OCI-LY1 (cell line): ENCODE results near the gene CPVL.

ENCODE experiments used
- H2AFZ ChIP-seq: fragments of 200-600 bp; sonication (generic), shearing (Covaris generic); 2 replicates; pipeline ENCODE4 v1.6.0; 2014; ENCODE audit warnings: antibody characterized with exemption, mild to moderate bottlenecking, low read length
- H3F3A ChIP-seq: fragments of 200-600 bp; sonication (generic), shearing (Covaris generic); 2 replicates; pipeline ENCODE4 v1.6.0; 2014; ENCODE audit warnings: mild to moderate bottlenecking, antibody characterized with exemption, low read length, moderate library complexity; ENCODE audit not compliant: insufficient read depth
- H3K27ac ChIP-seq: fragments of 200-600 bp; sonication (generic); 2 replicates; pipeline ENCODE4 v1.5.1; 2014; ENCODE audit warnings: low read length, mixed run types, mild to moderate bottlenecking, low read depth; ENCODE audit not compliant: poor library complexity, severe bottlenecking
- H3K27me3 ChIP-seq: fragments of 200-600 bp; sonication (generic); 2 replicates; pipeline ENCODE4 v1.6.0; 2014; ENCODE audit warnings: antibody characterized with exemption, mild to moderate bottlenecking, low read length, moderate library complexity; ENCODE audit not compliant: insufficient read depth
- H3K36me3 ChIP-seq: fragments of 200-600 bp; sonication (generic); 2 replicates; pipeline ENCODE4 v1.6.1; 2014; ENCODE audit warnings: mild to moderate bottlenecking, antibody characterized with exemption, low read length, moderate library complexity, mixed read lengths; ENCODE audit not compliant: insufficient read depth
- H3K4me1 ChIP-seq: fragments of 200-600 bp; sonication (generic); 2 replicates; pipeline ENCODE4 v1.5.1; 2014; ENCODE audit warnings: mild to moderate bottlenecking, low read length, moderate library complexity; ENCODE audit not compliant: insufficient read depth, severe bottlenecking
- H3K4me2 ChIP-seq: fragments of 200-600 bp; sonication (generic), shearing (Covaris generic); 2 replicates; pipeline ENCODE4 v1.6.1; 2014; ENCODE audit warnings: low read length
- H3K4me3 ChIP-seq: fragments of 200-600 bp; sonication (generic); 2 replicates; pipeline ENCODE4 v1.5.1; 2014; ENCODE audit warnings: low read length, low read depth, mild to moderate bottlenecking, mixed read lengths; ENCODE audit not compliant: poor library complexity, severe bottlenecking
- H3K79me2 ChIP-seq: fragments of 200-600 bp; shearing (Covaris generic); 2 replicates; pipeline ENCODE4 v1.6.1; 2016; ENCODE audit warnings: mixed run types, low read length, mixed read lengths; ENCODE audit not compliant: insufficient read depth
- H3K9ac ChIP-seq: fragments of 200-600 bp; sonication (generic), shearing (Covaris generic); 2 replicates; pipeline ENCODE4 v1.6.1; 2014; ENCODE audit warnings: mild to moderate bottlenecking, low read length, mixed read lengths
- H3K9me2 ChIP-seq: fragments of 200-600 bp; sonication (generic), shearing (Covaris generic); 2 replicates; pipeline ENCODE4 v1.6.1; 2014; ENCODE audit warnings: low read depth, mild to moderate bottlenecking, low read length, mixed read lengths
- H3K9me3 ChIP-seq: fragments of 200-600 bp; shearing (Covaris generic); 2 replicates; pipeline ENCODE4 v1.6.1; 2014; ENCODE audit warnings: low read length, mixed read lengths
- H4K20me1 ChIP-seq: fragments of 200-600 bp; sonication (generic), shearing (Covaris generic); 2 replicates; pipeline ENCODE4 v1.6.0; 2016; ENCODE audit warnings: mild to moderate bottlenecking, low read length; ENCODE audit not compliant: insufficient read depth
- EZH2 ChIP-seq: fragments of 200-600 bp; sonication (generic), shearing (Covaris generic); IDR thresholded peaks from 2 replicates; pipeline ENCODE4 v1.8.0; 2017; ENCODE audit warnings: borderline replicate concordance, mixed run types, mild to moderate bottlenecking, antibody characterized with exemption, low read length, moderate library complexity, mixed read lengths
- TF ChIP-seq, protein P1 (sequence below): fragments of 200-600 bp; sonication (generic), shearing (Covaris generic); IDR thresholded peaks from 2 replicates; pipeline ENCODE4 v1.5.1; 2017; ENCODE audit warnings: mild to moderate bottlenecking, antibody characterized with exemption, low read length, moderate library complexity, mixed read lengths

Gene CPVL

DNA sequence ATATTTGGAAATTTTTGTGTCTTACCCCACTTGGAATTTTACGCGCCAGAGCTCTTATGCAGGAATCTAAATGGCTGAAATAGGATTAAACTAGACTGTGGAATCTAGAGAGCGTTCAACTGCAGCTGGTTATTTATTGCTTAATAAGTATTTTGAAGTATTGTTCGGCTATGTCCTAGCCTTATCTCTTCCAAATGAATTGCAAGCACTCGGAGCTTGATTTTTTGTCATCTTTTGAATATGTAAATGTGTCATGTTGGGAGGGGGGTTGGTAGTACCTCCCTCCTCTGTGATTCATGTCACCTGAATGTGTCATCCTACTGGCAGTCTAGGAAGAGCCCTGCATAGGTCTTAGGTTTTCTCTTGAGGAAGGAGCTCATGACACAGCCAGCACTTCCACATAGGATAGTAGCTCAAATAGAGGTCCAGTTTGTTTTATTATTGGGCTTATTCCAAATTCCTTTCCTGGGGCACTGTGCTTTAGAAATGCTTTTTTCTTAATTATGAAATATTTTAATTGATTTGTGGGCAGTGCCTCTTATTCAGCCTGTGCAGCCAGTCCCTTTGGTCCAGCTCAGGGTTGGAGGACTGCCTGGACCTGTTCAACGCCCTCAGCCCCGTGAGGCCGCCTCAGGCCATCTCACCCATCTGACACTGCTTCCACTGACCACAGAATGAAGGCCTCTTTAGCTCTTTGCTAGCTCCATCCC lies 165.7 kb downstream of the CPVL start:
- Histone ChIP-seq H4K20me1 (no peaks in the 10 kb centered on the region), H3K36me3 (no peaks in the 10 kb centered on the region), H3K4me1 (no peaks in the 10 kb centered on the region), H3K79me2 (no peaks in the 10 kb centered on the region), H3F3A (no peaks in the 10 kb centered on the region), H3K4me2 (no peak overlapping the region), H3K27ac (no peak overlapping the region), H3K4me3 (no peak overlapping the region), H2AFZ (no peak overlapping the region), H3K27me3 (no peaks in the 10 kb centered on the region), H3K9ac (no peak overlapping the region), H3K9me3 (no peaks in the 10 kb centered on the region), H3K9me2 (no peaks in the 10 kb centered on the region)
- TF ChIP-seq EZH2: no peak
- TF ChIP-seq, protein P1, sequence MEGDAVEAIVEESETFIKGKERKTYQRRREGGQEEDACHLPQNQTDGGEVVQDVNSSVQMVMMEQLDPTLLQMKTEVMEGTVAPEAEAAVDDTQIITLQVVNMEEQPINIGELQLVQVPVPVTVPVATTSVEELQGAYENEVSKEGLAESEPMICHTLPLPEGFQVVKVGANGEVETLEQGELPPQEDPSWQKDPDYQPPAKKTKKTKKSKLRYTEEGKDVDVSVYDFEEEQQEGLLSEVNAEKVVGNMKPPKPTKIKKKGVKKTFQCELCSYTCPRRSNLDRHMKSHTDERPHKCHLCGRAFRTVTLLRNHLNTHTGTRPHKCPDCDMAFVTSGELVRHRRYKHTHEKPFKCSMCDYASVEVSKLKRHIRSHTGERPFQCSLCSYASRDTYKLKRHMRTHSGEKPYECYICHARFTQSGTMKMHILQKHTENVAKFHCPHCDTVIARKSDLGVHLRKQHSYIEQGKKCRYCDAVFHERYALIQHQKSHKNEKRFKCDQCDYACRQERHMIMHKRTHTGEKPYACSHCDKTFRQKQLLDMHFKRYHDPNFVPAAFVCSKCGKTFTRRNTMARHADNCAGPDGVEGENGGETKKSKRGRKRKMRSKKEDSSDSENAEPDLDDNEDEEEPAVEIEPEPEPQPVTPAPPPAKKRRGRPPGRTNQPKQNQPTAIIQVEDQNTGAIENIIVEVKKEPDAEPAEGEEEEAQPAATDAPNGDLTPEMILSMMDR: no peak

DNA sequence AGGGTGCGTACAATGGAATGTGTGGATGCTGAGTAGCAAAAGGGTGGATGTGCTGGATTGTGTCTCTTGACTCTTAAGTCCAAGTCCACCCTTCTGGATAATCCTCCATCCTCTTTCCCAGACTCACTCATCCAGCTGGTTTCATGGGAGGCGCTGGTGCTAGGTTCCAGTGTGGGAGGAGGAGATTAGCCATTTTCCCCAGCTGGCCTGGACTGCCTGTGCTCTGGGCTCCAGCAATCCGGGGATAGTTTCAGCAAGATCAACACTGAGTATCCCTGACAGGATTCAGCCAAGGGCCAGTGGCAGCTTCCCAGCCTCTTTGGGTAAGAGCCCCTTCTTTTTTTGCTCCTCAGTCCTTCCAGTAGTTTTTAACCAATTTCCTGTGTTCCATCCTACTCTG lies 166.6 kb downstream of the CPVL start:
- Histone ChIP-seq H3K27me3 (no peaks in the 10 kb centered on the region), H3F3A (no peaks in the 10 kb centered on the region), H3K9ac (no peak overlapping the region), H3K27ac (no peak overlapping the region), H3K36me3 (no peaks in the 10 kb centered on the region), H3K9me2 (no peaks in the 10 kb centered on the region), H3K9me3 (no peaks in the 10 kb centered on the region), H3K79me2 (no peaks in the 10 kb centered on the region), H3K4me1 (no peaks in the 10 kb centered on the region), H4K20me1 (no peaks in the 10 kb centered on the region), H3K4me2 (no peak overlapping the region), H2AFZ (no peak overlapping the region), H3K4me3 (no peak overlapping the region)
- TF ChIP-seq, protein P1: no peak
- no peak for TF ChIP-seq EZH2

DNA sequence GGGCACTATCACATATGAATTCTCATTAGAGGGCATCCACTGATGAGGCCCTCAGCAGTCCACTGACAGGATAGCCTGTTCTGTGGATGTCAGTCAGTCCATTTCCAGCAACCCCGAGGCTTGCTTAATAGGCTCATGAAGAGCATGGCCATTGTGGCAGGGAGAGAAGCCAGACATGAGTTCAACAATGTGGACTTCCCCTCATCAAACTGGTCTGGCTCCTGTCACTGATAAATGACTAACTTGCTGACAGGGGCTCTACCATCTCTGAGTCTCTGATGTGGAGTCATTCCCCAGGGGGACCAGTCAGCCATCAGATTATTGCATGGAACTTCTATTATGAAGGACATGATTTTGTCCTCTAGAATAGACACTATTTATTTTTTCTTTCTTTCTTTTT lies 168.5 kb downstream of the CPVL start:
- Histone ChIP-seq H3K27ac (no peak overlapping the region), H3F3A (no peaks in the 10 kb centered on the region), H3K4me1 (no peaks in the 10 kb centered on the region), H3K27me3 (no peaks in the 10 kb centered on the region), H3K9me2 (no peaks in the 10 kb centered on the region), H4K20me1 (no peaks in the 10 kb centered on the region), H3K4me2 (no peak overlapping the region), H3K36me3 (no peaks in the 10 kb centered on the region), H3K79me2 (no peaks in the 10 kb centered on the region), H3K9ac (no peak overlapping the region), H3K4me3 (no peak overlapping the region), H2AFZ (no peak overlapping the region), H3K9me3 (peaks cover 3% of the 10 kb centered on the region; the same call in 1 of the 2 replicates)
- TF ChIP-seq, protein P1: no peak
- no peak for TF ChIP-seq EZH2
